Measurements from ENCODE around the gene PIEZO1.

The PIEZO1 gene

DNA sequence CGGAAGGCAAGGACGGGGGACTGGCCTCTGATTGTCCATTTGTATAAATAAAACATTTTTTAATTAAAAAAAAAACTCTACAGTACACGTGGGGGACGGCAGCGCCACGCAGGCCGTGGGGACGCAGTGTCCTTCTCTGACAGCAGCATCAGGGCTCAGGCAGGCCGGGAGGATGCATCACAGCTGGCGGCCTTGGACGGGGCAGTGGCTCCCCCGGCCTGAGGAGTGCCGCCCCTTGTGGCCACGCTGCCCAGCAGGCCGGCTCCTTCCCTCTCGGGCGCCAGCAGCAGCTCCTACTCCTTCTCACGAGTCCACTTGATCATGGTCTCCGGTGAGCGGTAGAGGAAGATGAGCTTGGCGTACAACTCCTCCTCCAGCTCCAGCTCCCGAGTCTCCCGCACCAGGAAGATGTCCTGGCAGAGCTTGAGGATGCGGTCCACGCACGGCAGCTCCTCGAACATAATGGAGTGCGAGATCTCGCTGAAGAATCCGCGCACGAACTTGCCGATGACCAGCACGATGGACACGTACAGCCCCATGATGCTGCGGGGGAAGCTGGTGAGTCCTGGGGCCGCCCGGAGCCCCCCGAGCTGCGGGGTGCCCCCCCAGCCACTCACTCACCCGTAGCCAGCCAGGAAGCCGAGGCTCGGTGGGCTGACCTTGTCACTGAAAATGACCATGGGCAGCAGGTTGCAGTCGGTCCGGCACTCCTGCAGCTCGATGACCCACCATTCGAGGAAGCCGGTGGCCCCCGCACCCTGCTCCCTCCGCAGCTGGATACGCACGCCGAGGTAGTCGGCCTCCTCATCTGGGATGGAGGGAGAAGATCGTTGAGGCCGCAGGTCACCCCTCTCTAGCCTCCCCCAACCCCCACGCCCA lies 69.5 kb downstream of the PIEZO1 start:
- no peak for DNase-seq

DNA sequence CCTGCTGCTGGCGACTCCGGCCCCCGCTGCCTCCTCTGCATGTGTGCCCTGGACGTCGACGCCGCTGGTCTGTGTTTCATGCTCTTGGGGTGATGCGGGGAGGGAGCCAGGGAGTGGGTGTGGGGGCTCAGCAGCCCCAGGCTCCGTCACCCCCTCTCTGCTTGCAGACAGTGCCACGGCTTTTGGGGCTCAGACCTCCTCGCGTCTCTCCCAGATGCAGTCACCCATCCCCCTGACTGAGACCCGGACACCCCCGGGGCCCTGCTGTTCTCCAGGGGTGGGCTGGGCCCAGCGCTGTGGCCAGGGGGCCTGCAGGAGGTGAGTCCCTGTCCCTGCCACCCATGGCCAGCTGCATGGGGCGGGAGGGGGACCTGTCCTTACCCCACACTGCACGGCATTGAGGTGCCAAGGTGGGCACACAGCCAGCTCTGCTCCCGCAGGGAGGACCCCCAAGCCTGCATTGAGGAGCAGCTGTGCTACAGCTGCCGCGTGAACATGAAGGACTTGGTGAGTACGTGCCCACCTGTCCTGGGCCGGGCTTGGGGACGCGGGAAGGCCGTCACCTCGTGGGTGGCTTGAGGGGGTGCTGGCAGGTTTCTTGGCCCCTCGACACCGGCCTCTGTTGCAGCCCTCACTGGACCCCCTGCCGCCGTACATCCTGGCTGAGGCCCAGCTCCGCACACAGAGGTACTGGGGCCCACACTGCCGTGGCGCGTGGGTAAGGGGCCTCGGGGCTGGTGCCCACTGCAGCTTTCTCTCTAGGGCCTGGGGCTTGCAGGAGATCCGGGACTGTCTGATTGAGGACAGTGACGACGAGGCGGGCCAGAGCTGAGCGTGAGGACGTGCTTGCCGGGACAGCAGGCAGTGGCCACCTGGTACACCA lies 70.4 kb downstream of the PIEZO1 start:
- DNase-seq: no peak

GRCh38 chr16:88713568-88714419 lies 71.2 kb downstream of the PIEZO1 start:
- no peak for DNase-seq

DNA sequence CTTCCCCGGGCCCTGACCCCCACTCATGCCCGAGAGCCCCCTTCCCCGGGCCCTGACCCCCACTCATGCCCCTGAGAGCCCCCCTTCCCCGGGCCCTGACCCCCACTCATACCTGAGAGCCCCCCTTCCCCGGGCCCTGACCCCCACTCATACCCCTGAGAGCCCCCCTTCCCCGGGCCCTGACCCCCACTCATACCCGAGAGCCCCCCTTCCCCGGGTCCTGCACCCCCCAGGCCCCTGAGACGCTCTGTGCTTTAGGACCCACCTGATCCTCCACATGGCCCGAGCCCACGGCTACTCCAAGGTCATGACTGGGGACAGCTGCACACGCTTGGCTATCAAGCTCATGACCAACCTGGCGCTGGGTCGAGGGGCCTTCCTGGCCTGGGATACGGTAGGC lies 72.0 kb downstream of the PIEZO1 start:
- no peak for DNase-seq

- no peak for DNase-seq
Observed at GRCh38 chr16:88712362-88712979, 72.5 kb downstream of the PIEZO1 start.

- DNase-seq: no peak
Observed at GRCh38 chr16:88711750-88712340, 73.2 kb downstream of the PIEZO1 start.

GRCh38 chr16:88710556-88710955 lies 74.5 kb downstream of the PIEZO1 start:
- DNase-seq: no peak

DNA sequence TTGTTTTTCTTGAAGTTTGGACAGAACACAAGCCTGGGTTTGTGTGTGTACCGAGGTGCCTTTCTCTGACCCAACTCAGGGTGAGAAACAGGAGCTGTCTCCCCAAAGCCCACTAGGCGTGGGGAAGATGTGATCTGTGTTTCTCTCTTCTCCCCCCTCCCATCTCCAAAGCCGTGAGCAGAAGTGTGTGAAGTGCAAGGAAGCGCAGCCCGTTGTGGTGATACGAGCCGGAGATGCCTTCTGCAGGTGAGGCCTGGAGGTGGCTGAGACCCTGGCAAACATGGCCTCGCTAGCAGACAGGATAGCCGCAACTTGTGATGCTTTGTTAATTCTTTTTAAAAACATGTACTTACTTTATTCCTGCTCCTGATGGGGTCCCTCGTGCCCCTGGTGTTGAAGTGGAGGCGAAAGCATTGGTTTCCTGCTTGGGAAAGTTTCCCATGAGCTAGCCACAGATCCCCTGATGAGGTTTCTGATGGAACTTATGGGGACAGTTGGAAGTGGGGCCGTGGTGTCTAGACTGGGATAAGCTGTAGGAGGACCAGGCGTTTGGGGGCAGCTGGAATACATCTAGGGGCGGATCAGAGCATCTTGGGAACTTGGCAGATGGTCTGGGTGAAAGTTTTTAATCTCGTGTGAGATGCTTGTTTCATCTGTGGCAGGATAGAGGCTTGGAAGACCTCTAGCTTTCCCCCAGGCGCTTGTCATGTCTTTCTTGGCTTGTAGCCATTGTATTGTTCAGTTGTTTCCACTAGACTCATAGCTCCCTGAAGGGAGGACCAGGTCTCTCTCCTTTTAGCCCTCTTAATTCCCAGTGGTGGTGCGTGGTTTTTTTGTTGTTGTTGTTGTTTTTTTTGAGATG lies 77.8 kb downstream of the PIEZO1 start:
- DNase-seq: no peak

- DNase-seq: peak; percentile 83
Observed at GRCh38 chr16:88706229-88706964, 78.6 kb downstream of the PIEZO1 start, which contains the start of the genes CTU2 and RNF166. Gene CTU2 (plus strand): TSS chr16:88706503. CDS start chr16:88706531, 28 bp downstream. Gene RNF166 (minus strand): TSS chr16:88706408. CDS start chr16:88706325, 83 bp downstream.

DNA sequence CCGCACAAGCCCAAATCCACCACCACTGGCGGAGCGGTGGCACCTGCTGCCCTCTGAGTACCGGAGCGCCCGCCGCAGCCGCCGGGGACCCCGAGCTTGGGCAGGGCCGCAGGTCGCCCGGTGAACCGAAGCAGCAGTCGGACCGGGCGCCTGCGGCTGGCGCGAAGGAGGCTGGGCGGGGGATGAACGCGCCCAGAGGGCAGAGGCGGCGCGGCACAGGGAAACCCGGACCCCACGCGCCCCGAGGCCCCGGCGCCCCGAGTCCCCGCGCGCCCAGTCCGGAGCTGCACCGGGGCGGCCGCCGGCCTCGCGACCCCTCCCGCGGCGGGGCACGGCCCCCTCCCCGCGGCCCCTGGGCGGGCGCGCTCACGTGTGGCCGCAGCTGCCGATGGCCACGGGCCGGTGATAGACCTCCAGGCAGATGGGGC lies 79.2 kb downstream of the PIEZO1 start:
- no peak for DNase-seq

GRCh38 chr16:88705076-88705684 lies 79.8 kb downstream of the PIEZO1 start:
- DNase-seq: no peak

- DNase-seq: no peak
Observed at GRCh38 chr16:88703486-88704309, 81.3 kb downstream of the PIEZO1 start.

- no peak for DNase-seq
Observed at GRCh38 chr16:88702371-88703210, 82.4 kb downstream of the PIEZO1 start.

DNA sequence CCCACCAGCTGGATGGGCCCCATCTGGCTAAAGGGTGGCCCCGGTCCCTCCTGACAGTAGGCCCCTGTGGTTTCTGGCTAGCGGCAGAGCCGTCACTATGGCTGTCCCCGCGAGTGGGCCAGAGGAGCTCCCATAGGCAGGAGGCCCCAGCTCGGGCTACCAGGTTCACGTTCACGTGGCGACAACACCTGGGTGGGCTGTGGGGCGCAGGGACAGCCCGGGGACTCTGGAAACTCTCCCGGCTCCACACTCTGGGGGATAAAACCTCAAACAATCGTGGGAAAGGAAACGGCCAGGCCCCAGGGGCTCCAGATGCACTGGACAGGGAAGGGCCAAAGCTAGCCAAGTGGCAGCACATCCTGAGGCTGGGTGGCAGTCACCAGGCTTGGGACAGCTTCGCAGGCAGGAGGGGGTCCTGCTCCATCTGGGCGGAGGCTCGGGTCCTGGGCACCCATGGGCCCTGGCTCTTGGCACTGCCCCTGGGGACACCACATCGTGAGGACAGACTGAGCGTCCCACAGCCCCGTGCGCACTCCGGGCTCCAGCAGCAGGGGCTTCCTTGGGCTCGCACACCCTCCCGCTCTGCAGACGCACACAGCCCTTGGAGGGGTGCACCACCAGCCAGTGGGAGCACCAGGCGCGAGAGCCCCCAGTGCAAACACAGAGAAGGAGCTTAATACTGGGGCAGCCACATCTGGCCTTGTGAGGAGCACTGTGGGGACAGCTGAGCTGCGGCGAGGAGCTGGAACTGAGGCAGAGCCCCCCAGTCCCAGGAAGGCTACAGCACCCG lies 83.2 kb downstream of the PIEZO1 start:
- DNase-seq: no peak

DNA sequence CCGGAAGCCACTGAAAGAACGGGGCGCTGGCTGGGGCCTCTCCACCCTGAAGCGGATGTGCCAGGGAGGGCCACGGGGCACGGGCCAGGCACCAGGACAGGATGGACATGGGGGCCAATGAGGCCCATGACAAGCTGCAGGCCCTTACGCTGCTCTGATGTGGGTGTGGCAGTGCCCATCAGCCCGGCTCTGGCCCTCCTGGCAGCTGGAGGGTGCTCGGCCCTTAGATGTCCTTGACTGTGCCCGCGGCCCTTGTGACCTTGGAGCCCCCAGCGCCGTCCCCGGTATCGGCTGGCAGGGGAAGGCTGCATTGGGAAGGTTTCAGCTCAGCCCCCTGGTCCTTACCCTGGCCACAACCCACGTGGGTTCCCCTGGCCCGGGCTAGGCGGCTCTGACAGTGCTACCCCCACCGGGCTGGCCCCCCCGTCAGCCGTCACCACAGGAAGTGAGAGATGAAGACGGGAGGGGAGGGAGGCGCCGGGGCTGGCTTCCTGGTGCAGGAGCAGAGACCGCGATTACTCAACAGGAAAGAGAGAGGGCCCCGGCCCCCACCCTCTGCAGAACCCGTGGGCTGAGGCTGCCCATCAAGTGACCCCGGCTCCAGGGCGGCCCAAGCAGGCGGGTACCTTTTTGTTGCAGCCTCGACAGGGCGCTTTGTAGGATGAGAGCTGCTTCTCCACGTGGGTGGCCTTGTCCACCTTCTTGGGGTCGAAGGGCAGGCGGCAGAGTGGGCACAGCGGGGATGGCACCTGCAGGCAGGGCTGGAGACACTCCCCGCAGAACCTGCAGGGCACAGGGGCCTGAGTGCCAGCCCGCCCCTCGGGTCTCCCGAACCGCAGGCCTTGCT lies 84.2 kb downstream of the PIEZO1 start:
- DNase-seq: peak; percentile 80

DNA sequence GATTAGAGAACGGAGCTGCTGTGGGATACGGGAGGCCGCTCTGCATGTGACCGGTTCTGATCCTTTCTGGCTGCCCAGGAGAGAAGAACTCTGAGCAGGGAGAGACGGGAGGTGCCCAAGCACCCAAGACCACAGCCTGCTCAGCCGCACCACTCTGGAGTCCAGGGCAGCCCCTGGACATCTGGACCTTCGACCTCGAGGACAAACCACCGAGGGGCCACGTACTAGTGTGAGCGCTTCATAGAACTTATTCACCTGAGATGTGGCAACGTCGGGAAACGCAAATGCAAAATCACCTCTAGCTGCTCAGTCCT lies 84.7 kb downstream of the PIEZO1 start:
- DNase-seq: no peak

All from EL (cell line).